SK-N-SH treated with all-trans-retinoic acid at 6 μM for 48 hours (cell line): ENCODE results near the gene DAAM2.

Source experiments
- GLIS3 ChIP-seq: fragments of 250-450 bp; sonication (Bioruptor Pico); IDR thresholded peaks from 2 replicates; pipeline ENCODE4 v1.5.0; 2020; ENCODE audit warnings: mild to moderate bottlenecking, moderate library complexity
- RARB ChIP-seq: fragments of 250-450 bp; sonication (Bioruptor Pico); IDR thresholded peaks from 2 replicates; pipeline ENCODE4 v1.8.0; 2021; ENCODE audit warnings: mild to moderate bottlenecking, moderate library complexity
- ZNF565 ChIP-seq: fragments of 450-650 bp; formaldehyde crosslinking; conservative IDR thresholded peaks from 2 replicates; pipeline ENCODE4 v1.5.0; 2020; ENCODE audit warnings: low read depth, mild to moderate bottlenecking, moderate library complexity
- TF ChIP-seq, protein P1 (sequence below): fragments of 250-450 bp; sonication (Bioruptor Pico); IDR thresholded peaks from 2 replicates; pipeline ENCODE4 v1.8.0; 2021; ENCODE audit warnings: low read depth, mild to moderate bottlenecking, moderate library complexity, borderline replicate concordance

DNA sequence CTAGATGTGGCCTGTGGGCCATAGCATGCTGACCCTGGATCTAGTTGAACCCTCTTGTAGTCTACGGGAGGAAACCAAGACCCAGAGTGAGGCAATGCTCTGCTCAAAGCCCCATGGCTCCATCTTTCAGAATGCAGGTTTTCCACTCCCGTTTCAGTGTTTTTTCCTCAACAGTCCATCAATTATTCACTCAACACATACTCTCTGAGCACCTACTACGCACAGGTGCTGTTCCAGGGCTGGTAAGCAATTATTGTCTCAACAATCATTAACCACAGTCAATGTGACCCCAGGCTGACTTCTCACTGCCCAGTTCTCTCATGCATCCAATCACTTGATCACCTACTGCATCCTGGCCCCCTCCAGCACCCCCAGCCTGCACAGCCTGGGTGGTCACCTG is 122.1 kb downstream of the DAAM2 start:
- TF ChIP-seq RARB (no peak), ZNF565 (CRISPR knock-in tag) (no peak), GLIS3 (CRISPR knock-in tag) (no peak)
- TF ChIP-seq, protein P1, sequence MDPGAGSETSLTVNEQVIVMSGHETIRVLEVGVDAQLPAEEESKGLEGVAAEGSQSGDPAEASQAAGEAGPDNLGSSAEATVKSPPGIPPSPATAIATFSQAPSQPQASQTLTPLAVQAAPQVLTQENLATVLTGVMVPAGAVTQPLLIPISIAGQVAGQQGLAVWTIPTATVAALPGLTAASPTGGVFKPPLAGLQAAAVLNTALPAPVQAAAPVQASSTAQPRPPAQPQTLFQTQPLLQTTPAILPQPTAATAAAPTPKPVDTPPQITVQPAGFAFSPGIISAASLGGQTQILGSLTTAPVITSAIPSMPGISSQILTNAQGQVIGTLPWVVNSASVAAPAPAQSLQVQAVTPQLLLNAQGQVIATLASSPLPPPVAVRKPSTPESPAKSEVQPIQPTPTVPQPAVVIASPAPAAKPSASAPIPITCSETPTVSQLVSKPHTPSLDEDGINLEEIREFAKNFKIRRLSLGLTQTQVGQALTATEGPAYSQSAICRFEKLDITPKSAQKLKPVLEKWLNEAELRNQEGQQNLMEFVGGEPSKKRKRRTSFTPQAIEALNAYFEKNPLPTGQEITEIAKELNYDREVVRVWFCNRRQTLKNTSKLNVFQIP (CRISPR knock-in tag) = no peak
